Measurements from ENCODE around the gene SREBF2.

DNA sequence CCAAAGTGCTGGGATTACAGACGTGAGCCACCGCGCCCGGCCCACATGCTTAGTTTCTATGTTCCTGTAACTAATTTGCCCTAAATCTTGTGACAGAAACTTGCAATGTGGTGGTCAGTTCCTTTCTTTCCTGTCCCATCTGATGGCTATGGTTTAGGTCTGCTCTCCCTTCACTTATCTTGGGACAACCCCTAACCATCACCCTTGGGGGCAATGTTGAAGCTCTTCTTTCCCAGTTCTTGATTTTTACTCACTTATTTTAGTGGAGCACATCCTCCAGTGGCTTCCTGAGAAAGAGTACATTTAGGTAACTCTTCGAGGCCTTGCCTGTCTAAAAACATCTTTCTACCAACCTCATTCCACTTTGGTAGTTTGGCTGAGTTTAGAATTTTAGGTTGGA lies 7.3 kb downstream of the SREBF2 start:
- TF ChIP-seq, protein P1, sequence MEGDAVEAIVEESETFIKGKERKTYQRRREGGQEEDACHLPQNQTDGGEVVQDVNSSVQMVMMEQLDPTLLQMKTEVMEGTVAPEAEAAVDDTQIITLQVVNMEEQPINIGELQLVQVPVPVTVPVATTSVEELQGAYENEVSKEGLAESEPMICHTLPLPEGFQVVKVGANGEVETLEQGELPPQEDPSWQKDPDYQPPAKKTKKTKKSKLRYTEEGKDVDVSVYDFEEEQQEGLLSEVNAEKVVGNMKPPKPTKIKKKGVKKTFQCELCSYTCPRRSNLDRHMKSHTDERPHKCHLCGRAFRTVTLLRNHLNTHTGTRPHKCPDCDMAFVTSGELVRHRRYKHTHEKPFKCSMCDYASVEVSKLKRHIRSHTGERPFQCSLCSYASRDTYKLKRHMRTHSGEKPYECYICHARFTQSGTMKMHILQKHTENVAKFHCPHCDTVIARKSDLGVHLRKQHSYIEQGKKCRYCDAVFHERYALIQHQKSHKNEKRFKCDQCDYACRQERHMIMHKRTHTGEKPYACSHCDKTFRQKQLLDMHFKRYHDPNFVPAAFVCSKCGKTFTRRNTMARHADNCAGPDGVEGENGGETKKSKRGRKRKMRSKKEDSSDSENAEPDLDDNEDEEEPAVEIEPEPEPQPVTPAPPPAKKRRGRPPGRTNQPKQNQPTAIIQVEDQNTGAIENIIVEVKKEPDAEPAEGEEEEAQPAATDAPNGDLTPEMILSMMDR (conservative IDR thresholded peaks at IDR 0.05; ENCODE audit: low read length): no peak
- TF ChIP-seq EZH2phosphoT487 (IDR thresholded peaks at IDR 0.05; ENCODE audit: borderline replicate concordance, low read depth, low read length): no peak
